COLO829 (cell line): ENCODE measurements around the gene CBLN3.
"Not testable (repeated sequence)": the region's sequence is repeated elsewhere in the genome, so short reads cannot be mapped to it uniquely, and the experiment has no call there.

Experiments
- DNase-seq: peaks from one replicate; pipeline ENCODE4 v3.0.0; 2012; ENCODE audit warnings: low spot score

CBLN3 gene

DNA sequence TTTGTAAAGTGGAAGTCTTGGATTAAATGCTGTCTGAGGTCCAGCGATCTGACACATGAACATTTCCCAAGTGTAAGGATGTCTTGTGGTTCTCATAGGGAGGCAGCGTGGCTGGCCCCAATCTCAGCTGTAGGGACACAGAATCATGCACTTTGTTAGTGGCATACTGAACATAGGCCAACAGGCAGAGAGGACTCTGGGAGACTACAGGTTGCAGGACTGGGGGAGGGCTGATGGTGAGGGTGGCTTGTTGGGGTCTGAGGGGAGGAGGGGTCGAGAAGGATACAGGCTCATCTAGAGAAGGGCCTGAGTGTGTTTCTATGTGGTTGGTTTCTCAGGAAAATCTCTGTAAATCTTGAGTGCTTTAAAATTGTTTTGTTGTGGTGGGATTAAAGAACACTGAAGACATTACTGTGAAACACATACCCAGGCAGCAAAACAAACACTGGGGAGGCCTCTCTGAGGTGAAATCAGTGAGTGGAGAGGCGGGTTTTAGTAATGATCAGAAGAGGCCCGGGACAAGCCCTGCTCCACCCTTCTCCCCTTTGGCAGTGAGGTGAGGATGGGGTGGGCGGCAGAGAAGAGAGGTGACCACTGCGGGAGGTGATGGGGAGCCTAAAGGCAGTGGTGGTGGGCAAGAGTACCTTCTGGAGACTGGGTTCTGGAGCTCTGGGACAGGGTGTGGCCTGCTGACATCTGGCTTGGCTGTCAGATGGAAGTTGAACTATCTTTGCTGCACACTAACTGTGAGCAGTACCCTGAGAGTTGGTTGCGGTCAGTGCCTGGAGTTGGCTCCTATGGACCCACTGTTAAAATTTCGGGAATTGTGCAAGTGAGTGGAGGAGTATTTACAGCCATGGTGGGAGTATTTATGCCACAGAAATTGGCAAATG, 27.4 kb downstream of the CBLN3 start:
- no peak for DNase-seq

DNA sequence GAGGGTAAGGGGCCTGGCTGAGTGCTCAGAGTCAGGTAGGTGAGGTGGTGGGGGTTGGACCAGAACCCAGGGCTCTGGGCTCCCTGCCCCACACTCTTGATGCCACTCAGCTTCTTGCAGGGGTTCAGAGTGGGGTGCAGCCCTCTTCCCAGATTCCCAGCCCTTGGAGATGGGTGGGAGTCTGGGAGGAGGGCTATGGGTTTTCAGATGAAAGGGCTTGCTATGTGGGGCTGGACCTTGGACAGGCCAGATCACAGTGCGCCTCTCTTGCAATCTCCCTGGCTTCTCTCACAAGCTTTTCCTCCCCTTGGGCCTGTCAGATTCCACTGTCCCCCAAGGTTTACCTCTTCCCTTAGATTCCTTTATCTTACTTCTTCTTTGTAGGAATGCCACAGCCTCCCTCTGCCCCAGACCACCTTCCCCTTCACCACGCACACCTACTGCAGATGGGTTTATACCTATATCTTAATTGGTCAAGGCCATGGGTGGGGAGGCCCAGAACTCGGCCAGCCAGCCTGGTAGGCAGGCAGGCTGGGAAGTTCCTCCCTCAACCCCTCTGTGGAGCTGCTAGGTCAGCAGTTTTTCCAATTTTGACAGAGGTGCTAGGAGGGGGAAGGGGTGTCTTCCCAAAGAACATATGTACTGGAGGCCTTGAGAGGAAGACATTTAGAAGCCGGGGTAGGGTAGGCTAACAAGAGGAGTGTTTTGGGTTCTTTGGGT, 29.3 kb downstream of the CBLN3 start:
- DNase-seq = no peak

- DNase-seq = no peak
Measured at GRCh38 chr14:24399447-24399822, 30.0 kb downstream of the CBLN3 start.

GRCh38 chr14:24398653-24399446, 30.6 kb downstream of the CBLN3 start, which contains the start of gene NYNRIN:
NYNRIN (plus strand) TSS chr14:24399003; CDS start chr14:24399247, 244 bp downstream.
- no peak for DNase-seq

- no peak for DNase-seq
Measured at GRCh38 chr14:24398293-24398652, 31.2 kb downstream of the CBLN3 start.

DNA sequence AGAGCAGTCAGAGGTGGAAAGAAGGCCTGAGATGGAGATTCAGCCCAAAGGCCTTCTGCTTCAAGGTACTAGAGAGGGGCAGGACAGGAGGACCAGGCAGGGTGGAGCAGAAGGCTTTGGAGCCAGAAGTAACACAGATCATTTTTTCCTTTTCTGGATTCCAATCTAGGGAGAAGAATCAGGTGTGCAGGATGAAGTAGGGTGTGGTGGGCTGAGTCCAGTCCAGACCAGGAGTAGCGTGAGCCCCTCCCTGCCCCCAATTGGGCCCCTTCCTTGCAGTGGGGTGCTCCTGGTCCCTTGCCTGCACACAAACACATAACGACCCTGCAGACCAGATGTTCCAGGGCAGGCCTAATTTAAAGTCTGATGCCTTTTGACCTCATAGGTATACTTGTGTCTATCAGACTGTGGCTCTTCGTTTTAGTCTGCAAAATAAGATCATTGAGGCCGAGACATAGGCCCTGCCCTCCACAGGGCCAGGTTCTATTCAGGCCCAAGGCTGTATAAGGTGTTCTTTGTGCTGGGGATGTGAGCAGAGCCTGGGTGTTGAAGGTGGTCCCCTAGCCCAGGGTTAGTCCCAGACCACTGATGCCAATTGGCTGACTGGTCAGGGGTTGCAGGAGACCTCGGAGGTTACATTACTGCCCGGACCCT, 31.7 kb downstream of the CBLN3 start:
- no peak for DNase-seq

- DNase-seq = no peak
Measured at GRCh38 chr14:24395609-24396582, 33.6 kb downstream of the CBLN3 start.

GRCh38 chr14:24394275-24394674, 35.2 kb downstream of the CBLN3 start:
- no peak for DNase-seq

DNA sequence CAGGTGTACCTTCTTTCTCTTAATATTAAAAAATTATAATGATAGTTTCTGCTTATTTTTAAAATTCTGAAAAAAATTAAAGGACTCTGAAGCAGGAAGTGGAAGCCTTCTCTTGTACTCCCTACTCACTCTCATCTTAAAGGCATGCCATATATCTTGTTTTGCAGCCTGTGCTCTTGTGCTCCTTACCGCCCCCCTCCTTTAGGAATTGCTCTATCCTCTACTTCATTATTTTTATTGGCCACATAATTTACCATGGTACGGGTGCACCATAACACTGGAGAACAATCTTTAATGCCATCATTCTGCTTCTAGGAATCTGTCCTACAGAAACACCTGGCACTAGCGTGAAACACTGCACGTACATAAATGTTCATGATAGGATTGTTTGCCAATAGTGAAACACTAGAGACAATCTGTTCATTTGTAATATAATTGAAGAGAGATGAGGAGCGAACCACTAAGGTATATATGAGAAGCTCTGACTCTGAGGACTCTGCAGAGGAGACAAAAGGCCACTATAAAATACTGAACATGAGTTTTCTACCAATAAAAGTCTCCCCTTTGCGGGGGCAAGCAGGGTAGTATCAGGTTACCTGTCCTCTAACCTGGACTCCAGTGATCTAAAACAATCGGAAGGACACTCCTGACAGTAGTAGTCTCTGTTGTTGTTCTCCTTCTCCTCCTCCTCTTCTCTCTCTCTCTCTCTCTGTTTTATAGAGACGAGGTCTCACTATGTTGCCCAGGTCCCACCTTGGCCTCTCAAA, 37.0 kb downstream of the CBLN3 start:
- DNase-seq = no peak

GRCh38 chr14:24390701-24391468, 38.6 kb downstream of the CBLN3 start:
- DNase-seq = no peak

DNA sequence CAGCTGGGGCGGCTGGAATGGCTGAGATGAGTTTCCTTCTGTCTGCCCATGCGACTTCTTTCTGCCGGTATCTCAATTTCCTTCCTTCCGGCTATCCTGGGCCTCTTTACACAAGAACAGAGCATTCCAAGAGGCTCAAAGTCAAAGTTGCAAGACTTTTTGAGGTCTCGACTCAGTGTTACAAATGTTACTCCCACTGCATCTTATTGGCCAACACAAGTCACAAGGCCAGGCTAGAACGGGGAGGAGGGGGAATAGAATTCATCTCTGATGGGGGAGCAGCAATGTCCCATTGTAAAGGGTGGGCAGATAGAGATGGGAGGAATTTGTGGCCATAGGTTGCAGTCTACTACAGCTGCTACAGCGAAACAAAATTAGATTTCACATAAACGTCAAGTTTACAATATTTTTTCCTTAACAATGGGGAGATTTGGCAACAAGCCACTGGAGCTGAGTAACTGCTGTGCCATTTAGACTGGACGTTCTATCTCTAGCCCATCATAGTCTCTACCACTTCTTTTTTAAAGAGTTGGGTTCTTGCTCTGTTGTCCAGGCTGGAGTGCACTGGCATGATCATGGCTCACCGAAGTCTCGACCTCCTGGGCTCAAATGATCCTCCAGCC, 40.1 kb downstream of the CBLN3 start:
- no peak for DNase-seq

DNA sequence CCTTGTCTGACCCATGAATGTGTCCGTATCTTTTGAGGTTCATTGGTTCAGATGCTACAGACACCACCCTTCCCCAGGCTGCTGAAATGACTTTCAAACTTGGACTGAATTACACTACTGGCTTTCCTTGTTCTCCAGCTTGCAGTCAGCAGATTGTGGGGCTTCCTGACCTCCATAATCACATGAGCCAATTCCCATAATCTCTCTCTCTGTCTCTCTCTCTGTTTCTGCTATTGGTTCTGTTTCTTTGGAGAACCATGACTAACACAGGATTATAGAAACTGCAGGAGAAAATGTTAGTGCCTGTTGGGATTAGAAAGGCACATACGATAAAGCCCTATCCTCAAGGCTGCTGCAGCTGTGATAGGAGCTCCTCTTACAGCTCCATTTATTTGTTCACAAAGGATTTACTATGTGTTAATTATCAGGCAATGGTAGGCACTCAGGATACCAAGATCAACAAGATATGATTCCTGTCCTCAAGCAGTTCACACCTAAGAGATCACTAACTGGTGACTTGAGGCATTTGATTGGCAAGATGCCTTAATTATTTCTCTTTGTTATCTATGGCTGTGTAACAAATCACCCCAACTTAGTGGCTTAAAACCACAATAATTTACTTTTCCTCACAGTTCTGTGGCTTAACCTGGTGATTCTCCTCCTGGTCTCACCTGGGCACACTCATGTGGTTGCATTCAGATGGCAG, 40.8 kb downstream of the CBLN3 start:
- no peak for DNase-seq

DNA sequence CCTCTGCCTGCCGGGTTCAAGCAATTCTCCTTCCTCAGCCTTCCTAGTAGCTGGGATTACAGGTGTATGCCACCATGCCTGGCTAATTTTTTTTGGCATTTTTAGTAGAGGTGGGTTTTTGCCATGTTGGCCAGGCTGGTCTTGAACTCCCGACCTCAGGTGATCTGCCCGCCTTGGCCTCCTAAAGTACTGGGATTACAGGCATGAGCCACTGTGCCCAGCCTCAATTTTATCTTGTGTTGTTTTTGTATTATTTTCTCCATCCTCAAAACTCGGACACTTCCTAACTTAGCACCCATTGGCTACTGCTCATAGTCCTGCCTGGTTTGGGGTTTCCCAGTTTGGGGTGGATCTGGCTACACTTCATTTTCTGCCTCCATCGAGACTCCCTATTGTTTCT, 41.9 kb downstream of the CBLN3 start:
- DNase-seq = not testable (repeated sequence)

- DNase-seq = no peak
Measured at GRCh38 chr14:24387009-24387345, 42.5 kb downstream of the CBLN3 start.

- no peak for DNase-seq
Measured at GRCh38 chr14:24385524-24385923, 43.9 kb downstream of the CBLN3 start.

DNA sequence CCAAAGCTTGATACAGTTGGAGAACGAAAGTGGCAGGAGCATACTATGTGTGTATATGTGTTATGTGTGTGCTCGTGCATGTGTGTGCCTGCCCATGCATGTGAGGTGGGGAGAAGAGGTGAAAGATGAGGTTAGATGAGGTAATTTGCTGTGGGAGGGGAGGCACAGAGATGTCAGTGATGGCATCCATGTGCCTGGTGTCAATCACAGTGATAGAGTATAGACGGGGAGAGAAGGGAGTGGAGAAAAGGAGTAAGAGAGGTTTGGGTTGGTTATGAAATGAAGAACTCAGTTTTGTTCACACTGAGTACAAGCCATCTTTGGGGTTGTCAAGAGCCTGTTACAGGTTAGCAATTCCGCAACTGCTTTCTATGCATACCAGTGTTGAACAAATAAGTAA, 45.3 kb downstream of the CBLN3 start:
- no peak for DNase-seq

DNA sequence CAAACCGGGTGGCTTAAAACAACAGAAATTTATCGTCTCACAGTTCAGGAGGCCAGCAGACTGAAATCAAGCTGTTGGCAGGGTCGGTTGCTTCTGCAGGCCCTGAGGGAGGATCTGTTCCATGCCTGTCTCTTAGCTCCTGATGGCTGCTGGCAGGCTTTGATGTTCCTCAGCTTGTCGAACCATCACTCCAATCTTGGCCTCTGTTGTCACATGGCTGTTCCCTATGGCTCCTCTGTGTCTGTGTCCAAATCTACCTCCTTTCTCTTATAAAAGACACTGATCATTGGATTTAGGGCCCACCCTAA, 47.5 kb downstream of the CBLN3 start:
- DNase-seq = no peak

DNA sequence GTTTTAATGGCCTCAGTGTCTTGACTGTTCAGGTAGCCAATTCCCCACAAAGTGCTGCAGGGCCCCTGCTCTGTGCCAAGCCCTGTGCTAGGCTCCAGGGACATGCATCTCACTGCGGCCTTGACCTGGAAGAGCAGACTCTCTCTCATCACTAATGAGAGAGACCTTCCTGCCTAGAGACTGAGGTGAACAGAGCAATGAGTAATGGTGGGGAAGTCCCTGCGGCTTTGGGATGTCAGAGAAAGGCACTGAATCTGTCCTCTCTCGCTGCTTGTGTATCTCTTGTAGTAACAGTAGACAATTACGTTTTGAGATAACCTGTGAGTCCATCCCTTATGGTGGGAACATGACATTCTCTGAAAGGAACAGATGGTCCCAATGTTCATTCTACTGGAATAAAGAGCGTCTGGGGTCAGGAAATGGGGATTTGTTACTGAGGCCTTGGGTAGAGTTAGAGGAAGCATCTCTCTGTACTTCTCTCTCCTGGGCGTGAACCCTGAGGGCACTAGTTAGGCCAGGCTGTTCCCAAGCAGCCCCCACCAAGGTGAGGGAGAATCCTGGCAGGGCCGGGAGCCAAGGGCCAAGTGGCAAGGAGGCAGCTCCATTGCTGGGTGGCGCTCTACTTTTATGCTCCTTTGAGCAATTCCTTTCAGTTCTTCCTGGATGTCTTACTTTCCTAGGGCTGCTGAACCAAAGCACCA, 48.0 kb downstream of the CBLN3 start:
- DNase-seq = no peak
